GM21423 (cell line): ENCODE data around the gene RFXAP.

ENCODE experiments used
- ATAC-seq: cut with Tn5 transposase; IDR thresholded peaks from one replicate; pipeline ENCODE4 v1.9.1; 2021; ENCODE audit warnings: mild to moderate bottlenecking, moderate library complexity; ENCODE audit not compliant: unreplicated experiment

The RFXAP gene

GRCh38 chr13:36815062-36815461 is 4.0 kb upstream of the RFXAP start:
- ATAC-seq: no peak

- ATAC-seq: peak; percentile 1
These were observed 822 bp upstream of the RFXAP start for GRCh38 chr13:36817996-36818803.

DNA sequence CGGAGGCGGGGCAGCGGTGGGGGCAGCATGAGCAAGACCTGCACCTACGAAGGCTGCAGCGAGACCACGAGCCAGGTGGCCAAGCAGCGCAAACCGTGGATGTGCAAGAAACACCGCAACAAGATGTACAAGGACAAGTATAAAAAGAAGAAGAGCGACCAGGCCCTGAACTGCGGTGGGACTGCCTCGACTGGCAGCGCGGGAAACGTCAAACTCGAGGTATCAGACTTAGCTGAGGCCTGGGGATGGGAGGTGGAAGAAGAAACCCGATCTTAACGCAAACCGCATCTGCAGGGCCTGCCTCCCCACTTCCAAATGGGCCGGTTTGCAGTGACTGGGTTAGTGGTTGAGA is 693 bp downstream of the RFXAP start:
- peak; percentile 15 for ATAC-seq

DNA sequence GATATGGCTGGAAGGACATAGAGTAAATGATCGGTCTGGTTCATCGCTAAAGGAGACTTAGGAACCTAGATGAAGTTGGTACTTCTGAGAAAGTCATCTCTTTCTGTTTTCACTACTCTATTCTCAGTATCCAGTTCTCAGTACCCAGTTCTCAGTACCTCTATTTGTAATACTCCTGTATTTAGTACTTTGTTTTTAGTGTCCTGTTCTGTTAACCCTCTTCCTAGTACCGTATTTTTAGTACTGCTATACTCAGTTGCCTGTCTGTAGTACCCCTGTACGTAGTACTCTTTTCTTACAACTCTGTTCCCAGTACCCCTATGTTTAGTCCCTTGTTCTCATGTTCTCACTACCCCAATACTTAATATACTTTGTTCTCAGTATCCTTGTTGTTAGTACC is 1.2 kb downstream of the RFXAP start:
- peak; percentile 37 for ATAC-seq

GRCh38 chr13:36822785-36823184 is 3.8 kb downstream of the RFXAP start:
- no peak for ATAC-seq

GRCh38 chr13:36829753-36830152 is 10.7 kb downstream of the RFXAP start:
- ATAC-seq: no peak

DNA sequence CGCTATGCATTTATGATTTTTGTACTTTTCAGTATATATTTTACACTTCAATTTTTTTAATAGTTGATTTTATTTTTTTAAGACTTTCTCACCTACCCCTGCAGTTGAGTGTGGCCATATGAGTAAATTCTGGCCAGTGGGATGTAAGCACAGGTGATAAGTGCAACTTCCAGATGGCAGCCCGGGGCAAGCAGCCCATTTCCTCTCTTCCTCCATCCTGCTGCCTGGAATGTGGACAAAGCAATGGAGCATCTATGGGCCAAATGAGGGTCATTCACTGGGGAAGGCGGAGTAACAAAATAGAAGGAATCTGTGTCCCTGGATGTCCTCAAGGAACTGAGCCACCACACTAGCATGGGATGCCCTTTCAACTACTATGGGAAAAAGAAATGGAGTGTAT is 12.3 kb downstream of the RFXAP start:
- no peak for ATAC-seq

GRCh38 chr13:36834299-36834698 is 15.3 kb downstream of the RFXAP start:
- no peak for ATAC-seq

- no peak for ATAC-seq
These were observed 18.5 kb downstream of the RFXAP start for GRCh38 chr13:36837354-36838092.

DNA sequence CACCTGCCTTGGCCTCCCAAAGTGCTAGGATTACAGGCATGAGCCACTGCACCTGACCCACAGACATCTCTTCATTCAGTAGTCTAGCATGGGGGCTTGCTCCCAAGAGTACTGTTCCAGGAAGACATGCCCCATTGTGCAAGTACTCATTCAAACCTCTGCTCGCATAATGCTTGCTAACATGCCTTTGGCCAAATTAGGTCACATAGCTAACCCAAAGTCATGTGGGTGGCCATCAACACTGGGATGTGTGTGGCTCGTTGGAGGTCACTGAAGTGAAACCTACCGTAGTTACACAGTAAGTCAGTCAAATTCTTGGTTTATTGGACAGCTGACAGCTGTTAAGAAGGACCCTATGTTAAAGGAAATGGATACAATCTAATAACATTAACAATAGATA is 20.3 kb downstream of the RFXAP start:
- no peak for ATAC-seq

DNA sequence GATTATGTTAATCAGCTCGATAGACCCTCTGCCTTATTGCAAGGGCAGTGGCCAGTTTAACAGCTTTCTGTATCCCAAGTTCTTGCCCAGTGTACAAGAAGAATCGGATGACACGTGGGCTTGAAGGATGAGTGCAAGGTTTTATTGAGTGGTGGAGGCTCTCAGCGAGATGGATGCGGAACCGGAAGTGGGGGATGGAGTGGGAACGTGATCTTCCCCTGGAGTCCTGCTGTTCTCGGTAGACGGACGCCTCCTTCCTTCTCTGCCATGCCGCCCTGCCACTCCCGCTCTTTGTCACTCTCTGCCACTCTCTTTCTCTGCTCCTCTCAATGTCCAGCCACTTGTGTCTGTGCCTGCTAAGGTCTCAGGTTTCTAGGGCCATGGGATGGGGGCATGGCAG is 21.0 kb downstream of the RFXAP start:
- no peak for ATAC-seq

DNA sequence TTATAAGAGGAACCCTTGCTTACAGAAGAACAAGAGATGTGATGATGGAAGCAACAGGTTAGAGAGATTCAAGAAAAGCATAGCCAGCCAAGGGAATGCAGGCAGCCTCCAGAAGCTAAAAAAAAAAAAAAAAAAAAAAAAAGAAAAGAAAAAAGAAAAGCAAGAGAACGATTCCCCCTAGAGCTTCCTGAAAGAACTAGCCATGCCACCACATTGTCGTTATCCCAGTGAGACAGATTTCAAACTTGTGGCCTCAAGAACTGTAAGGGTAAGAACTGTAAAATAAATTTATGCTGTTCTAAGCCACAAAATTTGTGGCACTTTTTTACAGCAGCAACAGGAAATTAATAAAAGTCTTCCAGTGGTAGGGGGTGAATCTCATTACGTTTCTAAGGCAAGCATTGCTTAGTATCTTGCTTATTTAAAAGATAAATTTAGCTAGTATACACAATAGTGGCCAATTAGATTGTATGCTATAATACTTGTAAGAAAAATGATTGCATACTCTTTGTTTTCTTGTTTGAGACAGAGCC is 21.8 kb downstream of the RFXAP start:
- no peak for ATAC-seq

- ATAC-seq: no peak
These were observed 22.4 kb downstream of the RFXAP start for GRCh38 chr13:36841391-36841790.

GRCh38 chr13:36847606-36848005 is 28.6 kb downstream of the RFXAP start:
- no peak for ATAC-seq

DNA sequence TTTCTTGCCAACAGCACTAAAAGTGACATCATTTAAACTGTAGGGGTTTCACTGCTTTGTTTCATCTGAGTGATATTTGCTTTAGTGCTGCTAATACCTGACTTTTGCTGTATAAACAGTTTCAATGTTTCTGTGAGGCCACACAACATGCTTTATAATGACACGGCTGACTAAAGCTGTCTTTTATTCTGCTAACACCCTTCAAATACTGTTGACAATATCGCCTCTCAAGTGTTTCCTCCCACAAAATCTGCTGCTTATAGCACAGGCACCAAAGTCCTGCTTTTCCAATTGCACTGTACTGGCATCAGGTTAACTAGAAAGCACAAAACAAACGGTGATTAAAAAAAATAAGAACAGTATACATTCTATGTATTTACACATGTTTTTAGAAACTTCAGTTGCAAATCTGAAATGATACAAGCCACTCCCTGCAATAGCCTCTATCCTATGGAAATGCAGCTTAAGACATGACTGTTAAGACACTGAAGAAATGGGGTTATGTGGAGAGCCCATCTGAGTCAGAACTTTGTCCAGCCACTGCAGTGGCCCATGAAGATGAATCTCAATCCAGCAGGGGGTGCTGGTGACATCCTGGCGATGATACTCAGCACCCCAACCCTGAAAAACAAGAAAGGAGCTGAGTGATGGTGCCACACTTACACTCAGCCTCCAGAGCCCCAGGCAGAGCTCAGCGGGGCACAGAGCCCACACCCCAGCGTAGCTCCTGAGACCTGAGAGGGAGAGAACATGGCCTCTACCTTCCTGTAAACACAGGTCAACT is 29.4 kb downstream of the RFXAP start:
- ATAC-seq: no peak

GRCh38 chr13:36850790-36851438 is 31.9 kb downstream of the RFXAP start:
- no peak for ATAC-seq

DNA sequence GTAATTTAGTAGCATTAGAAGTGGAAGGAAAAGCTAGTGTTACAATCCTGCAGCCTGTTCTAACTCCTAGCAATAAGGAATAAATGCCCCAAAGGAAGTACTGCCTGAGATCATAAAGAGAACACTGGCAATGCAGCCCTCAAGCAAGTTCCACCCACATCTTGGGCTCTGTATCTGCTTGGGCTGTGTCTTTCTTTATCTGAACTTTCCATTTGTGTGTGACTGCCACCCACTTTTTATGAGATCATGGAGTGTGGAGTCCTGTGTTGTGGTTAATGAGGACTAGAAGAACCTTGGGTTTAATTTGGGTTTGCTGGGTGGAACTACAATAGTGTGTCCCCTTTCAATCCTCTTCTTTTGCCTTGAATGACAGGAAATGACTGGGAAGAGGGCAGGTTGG is 38.2 kb downstream of the RFXAP start:
- ATAC-seq: no peak

DNA sequence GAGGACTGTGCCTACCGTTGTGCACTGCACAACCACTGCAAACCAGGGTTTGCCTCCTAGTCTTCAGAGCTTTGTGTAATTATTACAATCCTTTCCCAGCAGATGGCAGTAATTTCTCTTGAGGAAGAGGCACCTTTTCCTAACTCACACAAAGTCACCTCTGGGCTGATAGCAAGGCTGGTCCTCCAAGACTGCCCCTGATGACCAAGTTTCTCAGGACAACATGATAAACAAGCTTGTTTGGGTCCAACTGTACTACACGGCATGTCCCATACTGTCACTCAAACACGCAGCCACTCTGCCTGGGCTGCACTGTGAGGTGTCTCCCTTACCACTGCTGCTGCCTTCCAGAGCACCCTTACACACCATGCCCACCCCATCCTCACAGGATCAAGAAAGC is 39.3 kb downstream of the RFXAP start:
- peak; percentile 52 for ATAC-seq

DNA sequence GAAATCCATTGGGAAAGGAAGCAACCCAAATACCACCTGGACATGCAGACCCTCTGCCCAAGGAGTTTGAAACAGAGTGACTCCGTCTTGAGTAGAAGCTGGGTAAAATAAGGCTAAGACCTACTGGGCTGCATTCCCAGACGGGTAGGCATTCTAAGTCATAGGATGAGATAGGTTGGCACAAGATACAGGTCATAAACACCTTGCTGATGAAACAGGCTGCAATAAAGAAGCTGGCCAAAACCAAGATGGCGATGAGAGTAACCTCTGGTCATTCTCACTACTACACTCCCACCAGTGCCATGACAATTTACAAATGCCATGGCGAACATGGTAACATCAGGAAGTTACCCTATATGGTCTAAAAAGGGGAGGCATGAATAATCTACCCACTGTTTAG is 40.2 kb downstream of the RFXAP start:
- no peak for ATAC-seq

GRCh38 chr13:36862002-36862685 is 43.1 kb downstream of the RFXAP start:
- no peak for ATAC-seq
